Right lobe of liver (tissue), 6 donors: Measurements from ENCODE around the gene CCND2. TPM values are rescaled to one million over a fixed set of nuclear protein-coding genes. Genes with fewer than 3 reads are reported as not detected.

ENCODE experiments used
- ATAC-seq, 4 donors: fragments of 200-7000 bp; cut with Tn5 transposase; one replicate each; pipeline ENCODE4 v1.9.1; 2020; ENCODE audit warnings: mild to moderate bottlenecking in 4 of 4, moderate library complexity in 4 of 4
- DNase-seq, 3 donors: peaks; one replicate each; pipeline ENCODE4 v3.0.0-alpha.2; 2020
- H3K27ac ChIP-seq, 3 donors: fragments of 200-600 bp; one replicate each; pipeline ENCODE4 v1.8.0; 2022
- H3K27me3 ChIP-seq, 2 donors: fragments of 200-600 bp; one replicate each; pipeline ENCODE4 v1.8.0; 2022
- H3K36me3 ChIP-seq, 4 donors: fragments of 200-600 bp; sonication (generic) in 1 of 4; one replicate each; pipeline versions ENCODE4 v1.5.1 to v1.8.0; 2017 to 2022; ENCODE audit warnings: control low read depth in 1 of 4
- H3K4me1 ChIP-seq, 4 donors: fragments of 200-600 bp; sonication (generic) in 1 of 4; one replicate each; pipeline versions ENCODE4 v1.5.1 to v1.8.0; 2017 to 2022; ENCODE audit warnings: control low read depth in 1 of 4
- H3K4me3 ChIP-seq, 3 donors: fragments of 200-600 bp; one replicate each; pipeline ENCODE4 v1.8.0; 2022
- H3K9me3 ChIP-seq, 4 donors: fragments of 200-600 bp; sonication (generic) in 1 of 4; one replicate each; pipeline versions ENCODE4 v1.5.1 to v1.8.0; 2017 to 2022; ENCODE audit warnings: control low read depth in 1 of 4
- POLR2A ChIP-seq: fragments of 450-650 bp; IDR thresholded peaks from one replicate; pipeline ENCODE4 v1.6.1; 2017; ENCODE audit warnings: antibody characterized with exemption, mild to moderate bottlenecking
- WGBS: methylation state at CpG from one replicate; pipeline ENCODE4 v1.1.6; 2018; ENCODE audit warnings: low coverage, low lambda C conversion rate; ENCODE audit not compliant: insufficient coverage; ENCODE audit errors: missing lambda C conversion rate; 5-methylcytosine and 5-hydroxymethylcytosine counted together
- intact Hi-C, 2 donors: fragments of 100-400 bp; cut with DNase I; formaldehyde crosslinking; loops; one replicate each; pipeline versions ENCODE4 v1.11.2 to v1.14.1; 2022
- total RNA-seq, 6 experiments: library from RNA; depleted of rRNA in 2 of 6; stranded (reverse); fragments of >200 nt in 2 of 6; fragmentation: NEBNext Ultra II Directional in 3 of 6; extraction: Animal tissue kit (Norgen Biotek cat#: 25700) in 3 of 6; gene quantifications; one replicate each; pipeline versions ENCODE4 v1.1.0 to v1.2.4, GENCODE V29; 2016 to 2023
- TF ChIP-seq, protein P1 (sequence below), 4 donors: fragments of 200-600 bp in 3 of 4; fragments of 450-650 bp in 1 of 4; IDR thresholded peaks; one replicate each; pipeline versions ENCODE4 v1.5.1 to v1.8.0; 2016 to 2022; ENCODE audit warnings: antibody characterized with exemption in 4 of 4, mild to moderate bottlenecking in 2 of 4
- donor health status: DM: no; HTN: yes; CAD: no.
- donor health status: DM: no; HTN: no; CAD: no.
- donor health status: DM: no; HTN: no; CAD: no.
- donor health status: DM: no; HTN: yes; CAD: no.
- donor health status: DM: no; HTN: yes; CAD: no.

The CCND2 gene
- total RNA-seq, 6 experiments from 2014 or later = 1.1 to 6.2 (median 1.5) TPM

DNA sequence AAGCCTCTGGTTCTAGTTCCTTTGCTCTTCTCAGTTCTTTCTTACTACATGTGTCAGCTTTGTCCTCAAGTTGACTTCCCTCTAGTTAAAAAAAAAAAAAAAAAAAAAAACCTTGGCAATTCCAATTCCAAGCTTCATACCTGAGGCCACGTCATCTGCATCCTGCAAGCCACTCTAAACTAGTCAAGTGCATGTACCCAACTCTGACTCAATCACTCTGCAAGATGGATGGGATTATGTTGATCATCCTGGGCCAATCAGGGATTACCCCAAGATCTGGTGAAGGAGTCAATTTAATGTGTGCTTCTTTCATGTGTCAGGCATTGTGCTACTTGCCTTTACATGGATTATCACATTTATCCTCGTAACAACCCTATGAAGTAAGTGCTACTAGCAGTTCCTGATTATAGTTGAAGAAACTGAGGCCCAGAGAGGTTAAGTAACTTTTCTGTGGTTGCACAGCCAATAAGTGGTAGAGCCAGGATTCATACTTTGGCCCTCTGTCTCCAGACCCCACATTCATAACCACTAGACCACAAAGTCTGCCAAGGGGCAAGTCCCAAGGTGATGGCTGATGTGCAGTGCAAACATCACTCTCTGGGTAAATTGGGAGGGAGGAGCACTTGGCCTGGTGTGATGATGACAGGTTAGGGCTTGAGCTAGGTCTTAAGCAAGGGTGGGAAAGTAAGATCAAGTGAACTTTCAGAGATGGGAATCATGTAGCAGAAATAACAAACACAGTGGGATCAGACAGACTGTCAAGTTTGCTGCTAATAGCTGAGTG, 17.3 kb upstream of the CCND2 start:
- Histone ChIP-seq H3K9me3 (no peaks in the 10 kb centered on the region), H3K36me3 (no peaks in the 10 kb centered on the region), H3K27ac (no peak overlapping the region), H3K4me3 (no peak overlapping the region), H3K27me3 (no peaks in the 10 kb centered on the region), H3K4me1 (no peaks in the 10 kb centered on the region)
- no peak for DNase-seq
- TF ChIP-seq, protein P1, sequence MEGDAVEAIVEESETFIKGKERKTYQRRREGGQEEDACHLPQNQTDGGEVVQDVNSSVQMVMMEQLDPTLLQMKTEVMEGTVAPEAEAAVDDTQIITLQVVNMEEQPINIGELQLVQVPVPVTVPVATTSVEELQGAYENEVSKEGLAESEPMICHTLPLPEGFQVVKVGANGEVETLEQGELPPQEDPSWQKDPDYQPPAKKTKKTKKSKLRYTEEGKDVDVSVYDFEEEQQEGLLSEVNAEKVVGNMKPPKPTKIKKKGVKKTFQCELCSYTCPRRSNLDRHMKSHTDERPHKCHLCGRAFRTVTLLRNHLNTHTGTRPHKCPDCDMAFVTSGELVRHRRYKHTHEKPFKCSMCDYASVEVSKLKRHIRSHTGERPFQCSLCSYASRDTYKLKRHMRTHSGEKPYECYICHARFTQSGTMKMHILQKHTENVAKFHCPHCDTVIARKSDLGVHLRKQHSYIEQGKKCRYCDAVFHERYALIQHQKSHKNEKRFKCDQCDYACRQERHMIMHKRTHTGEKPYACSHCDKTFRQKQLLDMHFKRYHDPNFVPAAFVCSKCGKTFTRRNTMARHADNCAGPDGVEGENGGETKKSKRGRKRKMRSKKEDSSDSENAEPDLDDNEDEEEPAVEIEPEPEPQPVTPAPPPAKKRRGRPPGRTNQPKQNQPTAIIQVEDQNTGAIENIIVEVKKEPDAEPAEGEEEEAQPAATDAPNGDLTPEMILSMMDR (IDR thresholded peaks at IDR 0.05) = no peak
- TF ChIP-seq POLR2A = no peak
- WGBS = 88% methylated on average over 2 of the region's 2 CpGs
- intact Hi-C loops = no loop called here
- ATAC-seq = no peak

DNA sequence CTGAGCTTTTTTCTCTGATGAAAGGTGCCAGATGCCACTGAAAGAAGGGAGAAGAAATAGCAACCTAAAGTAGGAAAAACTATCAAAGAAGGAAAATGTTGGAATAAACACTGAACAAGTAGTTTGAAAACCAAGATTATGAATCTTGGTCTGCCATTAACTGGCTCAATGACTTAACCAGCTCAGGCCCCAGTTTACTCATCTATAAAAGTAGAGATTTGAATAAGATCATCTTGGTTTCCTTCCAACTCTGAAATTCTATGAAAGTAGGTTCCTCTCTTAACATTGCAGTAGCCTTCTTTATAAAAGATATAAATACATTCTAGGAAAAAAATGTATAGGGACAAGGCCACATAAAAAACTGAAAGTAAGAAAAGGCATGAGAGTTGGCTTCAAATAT, 16.1 kb upstream of the CCND2 start:
- no peaks in the 10 kb centered on the region for H3K4me1 ChIP-seq
- H3K4me3 ChIP-seq = no peak overlapping the region
- intact Hi-C loops = no loop called here
- no peak for TF ChIP-seq POLR2A
- TF ChIP-seq, protein P1 (IDR thresholded peaks at IDR 0.05) = no peak
- no peaks in the 10 kb centered on the region for H3K9me3 ChIP-seq
- H3K27ac ChIP-seq = no peak overlapping the region
- no peaks in the 10 kb centered on the region for H3K27me3 ChIP-seq
- no peaks in the 10 kb centered on the region for H3K36me3 ChIP-seq
- DNase-seq = no peak
- no peak for ATAC-seq

- H3K27ac ChIP-seq = no peak overlapping the region
- H3K4me1 ChIP-seq = no peaks in the 10 kb centered on the region
- H3K4me3 ChIP-seq = no peak overlapping the region
- TF ChIP-seq, protein P1 (IDR thresholded peaks at IDR 0.05) = no peak
- no peak for TF ChIP-seq POLR2A
- no peaks in the 10 kb centered on the region for H3K9me3 ChIP-seq
- no peaks in the 10 kb centered on the region for H3K36me3 ChIP-seq
- no peaks in the 10 kb centered on the region for H3K27me3 ChIP-seq
- intact Hi-C loops = no loop called here
- ATAC-seq = no peak
- 53% methylated on average over 1 of the region's 1 CpG for WGBS
- DNase-seq = no peak
Measured at GRCh38 chr12:4259099-4259498, 14.5 kb upstream of the CCND2 start.

DNA sequence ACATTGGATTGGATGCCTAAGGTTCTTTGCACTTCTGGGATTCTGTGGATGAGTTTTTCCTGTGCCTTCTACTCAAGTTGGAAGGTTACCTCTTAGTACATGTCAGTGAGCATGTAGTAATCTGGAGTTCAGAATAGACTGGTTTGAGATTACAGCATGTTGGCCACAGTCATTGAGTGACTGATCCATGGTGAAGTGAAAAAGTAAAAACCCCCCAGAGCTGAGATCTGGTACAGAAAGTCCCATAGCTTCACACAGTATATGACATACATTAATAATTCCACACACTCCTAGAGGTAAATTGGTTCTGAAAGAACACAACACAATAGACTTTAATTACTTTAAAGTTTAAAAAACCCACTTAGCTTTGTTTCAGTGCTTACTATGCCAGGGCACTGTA, 11.9 kb upstream of the CCND2 start:
- Histone ChIP-seq H3K9me3 (no peaks in the 10 kb centered on the region), H3K4me1 (no peaks in the 10 kb centered on the region), H3K27me3 (peaks cover 0 to 16% of the 10 kb centered on the region in 2 donors), H3K36me3 (no peaks in the 10 kb centered on the region), H3K27ac (no peak overlapping the region), H3K4me3 (no peak overlapping the region)
- no peak for TF ChIP-seq POLR2A
- TF ChIP-seq, protein P1 (IDR thresholded peaks at IDR 0.05) = no peak
- DNase-seq (no peak), ATAC-seq (no peak)
- intact Hi-C loops = no loop called here
